ENCODE measurements around the gene TUT4. TPM values are rescaled to one million over a fixed set of nuclear protein-coding genes. Genes with fewer than 3 reads are reported as not detected.

The TUT4 gene
- total and polyA plus RNA-seq, 2 donors (not counting 1 experiment from before 2014, with no cell fraction given), result 29.3 to 37.5 TPM

DNA sequence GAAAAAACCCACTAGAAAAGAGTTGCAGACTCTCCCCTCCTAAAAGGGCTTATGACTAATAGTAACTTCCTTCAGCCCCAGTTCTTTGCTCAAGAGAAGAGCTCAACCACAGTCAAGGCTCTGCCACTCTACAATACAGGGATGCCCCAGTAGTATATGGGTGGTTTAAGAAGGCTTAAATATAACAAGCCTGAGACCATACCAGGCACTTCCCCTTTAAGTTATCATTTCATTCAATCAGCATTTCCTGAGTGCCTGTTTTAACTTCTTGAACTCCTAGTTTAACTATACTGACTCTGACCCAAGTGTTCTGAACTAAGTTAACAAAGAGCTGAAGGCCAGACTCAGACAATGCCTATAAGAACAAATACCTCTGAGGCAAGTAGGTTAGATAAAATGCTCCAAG, 128.7 kb downstream of the TUT4 start:
- Histone ChIP-seq H3K9ac (ENCODE audit: insufficient read depth, low read length) (no peak overlapping the region), H3K4me2 (ENCODE audit: extremely low read depth, insufficient read depth, low read length) (no peak overlapping the region), H3K4me1 (ENCODE audit: control insufficient read depth, extremely low read depth, insufficient read depth, low read length) (peaks cover 2% of the 10 kb centered on the region), H3K9me3 (ENCODE audit: control insufficient read depth, insufficient read depth, low read depth, low read length) (no peaks in the 10 kb centered on the region), H3K27me3 (ENCODE audit: control insufficient read depth, insufficient read depth, low read length) (no peaks in the 10 kb centered on the region), H4K20me1 (ENCODE audit: control insufficient read depth, extremely low read depth, insufficient read depth, low read length) (no peaks in the 10 kb centered on the region), H3K36me3 (ENCODE audit: control insufficient read depth, insufficient read depth, low read length) (peaks cover 1% of the 10 kb centered on the region), H2AFZ (ENCODE audit: low read length) (no peak overlapping the region), H3K27ac (ENCODE audit: insufficient read depth, low read length) (no peak overlapping the region), H3K79me2 (ENCODE audit: control insufficient read depth, insufficient read depth, low read length) (no peaks in the 10 kb centered on the region), H3K4me3 (replicated peaks in 1 of 4; ENCODE audit: control extremely low read depth in 1 of 4, insufficient read depth in 1 of 4, low read depth in 3 of 4, low read length in 4 of 4) (no peak overlapping the region)
- DNase-seq (ENCODE audit: low read depth in 2 of 2), result no peak
- TF ChIP-seq, protein P1, sequence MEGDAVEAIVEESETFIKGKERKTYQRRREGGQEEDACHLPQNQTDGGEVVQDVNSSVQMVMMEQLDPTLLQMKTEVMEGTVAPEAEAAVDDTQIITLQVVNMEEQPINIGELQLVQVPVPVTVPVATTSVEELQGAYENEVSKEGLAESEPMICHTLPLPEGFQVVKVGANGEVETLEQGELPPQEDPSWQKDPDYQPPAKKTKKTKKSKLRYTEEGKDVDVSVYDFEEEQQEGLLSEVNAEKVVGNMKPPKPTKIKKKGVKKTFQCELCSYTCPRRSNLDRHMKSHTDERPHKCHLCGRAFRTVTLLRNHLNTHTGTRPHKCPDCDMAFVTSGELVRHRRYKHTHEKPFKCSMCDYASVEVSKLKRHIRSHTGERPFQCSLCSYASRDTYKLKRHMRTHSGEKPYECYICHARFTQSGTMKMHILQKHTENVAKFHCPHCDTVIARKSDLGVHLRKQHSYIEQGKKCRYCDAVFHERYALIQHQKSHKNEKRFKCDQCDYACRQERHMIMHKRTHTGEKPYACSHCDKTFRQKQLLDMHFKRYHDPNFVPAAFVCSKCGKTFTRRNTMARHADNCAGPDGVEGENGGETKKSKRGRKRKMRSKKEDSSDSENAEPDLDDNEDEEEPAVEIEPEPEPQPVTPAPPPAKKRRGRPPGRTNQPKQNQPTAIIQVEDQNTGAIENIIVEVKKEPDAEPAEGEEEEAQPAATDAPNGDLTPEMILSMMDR (conservative IDR thresholded peaks at IDR 0.05 in 1 of 2, IDR thresholded peaks at IDR 0.05 in 1 of 2; ENCODE audit: low read depth in 1 of 2, low read length in 2 of 2), result no peak
- TF ChIP-seq EZH2 (IDR thresholded peaks at IDR 0.05; ENCODE audit: low read length, missing control alignments), result no peak

DNA sequence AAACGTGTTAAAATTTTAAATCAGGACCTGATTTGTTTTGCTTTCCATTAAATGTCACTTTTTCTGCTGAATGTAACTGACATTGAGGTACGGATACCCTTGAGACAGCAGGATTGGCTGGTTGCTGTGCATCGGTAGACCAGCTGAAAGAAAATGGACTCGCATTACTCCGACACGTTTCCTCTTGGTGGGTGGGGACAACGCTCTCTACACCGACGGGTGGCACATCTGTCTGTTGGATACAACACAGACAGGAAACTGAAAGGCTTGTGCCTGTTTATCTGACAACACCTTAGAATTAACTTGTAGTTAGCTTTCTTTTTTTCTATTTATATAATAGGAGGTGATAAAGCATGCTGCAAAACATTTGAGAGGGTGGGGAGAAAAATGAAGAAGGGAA, 129.1 kb downstream of the TUT4 start:
- Histone ChIP-seq H2AFZ (ENCODE audit: low read length) (no peak overlapping the region), H3K36me3 (ENCODE audit: control insufficient read depth, insufficient read depth, low read length) (peaks cover 1% of the 10 kb centered on the region), H3K4me1 (ENCODE audit: control insufficient read depth, extremely low read depth, insufficient read depth, low read length) (peaks cover 2% of the 10 kb centered on the region), H3K27ac (ENCODE audit: insufficient read depth, low read length) (no peak overlapping the region), H3K27me3 (ENCODE audit: control insufficient read depth, insufficient read depth, low read length) (no peaks in the 10 kb centered on the region), H3K4me2 (ENCODE audit: extremely low read depth, insufficient read depth, low read length) (no peak overlapping the region), H3K9me3 (ENCODE audit: control insufficient read depth, insufficient read depth, low read depth, low read length) (no peaks in the 10 kb centered on the region), H4K20me1 (ENCODE audit: control insufficient read depth, extremely low read depth, insufficient read depth, low read length) (no peaks in the 10 kb centered on the region), H3K4me3 (replicated peaks in 1 of 4; ENCODE audit: control extremely low read depth in 1 of 4, insufficient read depth in 1 of 4, low read depth in 3 of 4, low read length in 4 of 4) (no peak overlapping the region), H3K79me2 (ENCODE audit: control insufficient read depth, insufficient read depth, low read length) (no peaks in the 10 kb centered on the region), H3K9ac (ENCODE audit: insufficient read depth, low read length) (no peak overlapping the region)
- TF ChIP-seq EZH2 (IDR thresholded peaks at IDR 0.05; ENCODE audit: low read length, missing control alignments), result no peak
- TF ChIP-seq, protein P1 (conservative IDR thresholded peaks at IDR 0.05 in 1 of 2, IDR thresholded peaks at IDR 0.05 in 1 of 2; ENCODE audit: low read depth in 1 of 2, low read length in 2 of 2), result no peak
- no peak for DNase-seq (ENCODE audit: low read depth in 2 of 2)

DNA sequence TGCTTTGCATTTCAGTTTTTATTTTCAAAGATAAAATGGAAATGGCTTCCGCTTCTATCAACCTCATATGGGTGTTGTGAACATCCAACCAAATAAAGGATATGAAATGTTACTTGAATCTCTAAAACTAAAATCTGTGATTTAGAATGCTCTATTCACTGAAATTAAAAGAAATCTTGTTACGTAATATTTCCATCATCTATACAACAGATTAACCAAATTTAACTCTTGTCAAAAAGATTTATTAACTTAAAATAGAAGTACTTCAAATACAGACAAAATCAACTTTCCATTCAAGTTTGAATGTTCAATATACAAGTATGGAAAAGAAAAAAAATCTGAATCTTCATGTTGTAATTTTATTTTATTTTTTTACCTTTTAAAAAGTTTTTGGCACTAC, 129.8 kb downstream of the TUT4 start:
- Histone ChIP-seq H2AFZ (ENCODE audit: low read length) (no peak overlapping the region), H3K4me2 (ENCODE audit: extremely low read depth, insufficient read depth, low read length) (no peak overlapping the region), H3K79me2 (ENCODE audit: control insufficient read depth, insufficient read depth, low read length) (no peaks in the 10 kb centered on the region), H3K27ac (ENCODE audit: insufficient read depth, low read length) (no peak overlapping the region), H4K20me1 (ENCODE audit: control insufficient read depth, extremely low read depth, insufficient read depth, low read length) (no peaks in the 10 kb centered on the region), H3K9me3 (ENCODE audit: control insufficient read depth, insufficient read depth, low read depth, low read length) (no peaks in the 10 kb centered on the region), H3K4me1 (ENCODE audit: control insufficient read depth, extremely low read depth, insufficient read depth, low read length) (peaks cover 2% of the 10 kb centered on the region), H3K9ac (ENCODE audit: insufficient read depth, low read length) (no peak overlapping the region), H3K4me3 (replicated peaks in 1 of 4; ENCODE audit: control extremely low read depth in 1 of 4, insufficient read depth in 1 of 4, low read depth in 3 of 4, low read length in 4 of 4) (no peak overlapping the region), H3K27me3 (ENCODE audit: control insufficient read depth, insufficient read depth, low read length) (no peaks in the 10 kb centered on the region), H3K36me3 (ENCODE audit: control insufficient read depth, insufficient read depth, low read length) (peaks cover 1% of the 10 kb centered on the region)
- DNase-seq (ENCODE audit: low read depth in 2 of 2), result no peak
- TF ChIP-seq, protein P1 (conservative IDR thresholded peaks at IDR 0.05 in 1 of 2, IDR thresholded peaks at IDR 0.05 in 1 of 2; ENCODE audit: low read depth in 1 of 2, low read length in 2 of 2), result no peak
- TF ChIP-seq EZH2 (IDR thresholded peaks at IDR 0.05; ENCODE audit: low read length, missing control alignments), result no peak
